ENCODE measurements around the gene PRKG1. TPM values are rescaled to one million over a fixed set of nuclear protein-coding genes. Genes with fewer than 3 reads are reported as not detected.

The PRKG1 gene
- total and polyA plus RNA-seq, 2 experiments from 2014 or later = 18.2 to 21.1 TPM

DNA sequence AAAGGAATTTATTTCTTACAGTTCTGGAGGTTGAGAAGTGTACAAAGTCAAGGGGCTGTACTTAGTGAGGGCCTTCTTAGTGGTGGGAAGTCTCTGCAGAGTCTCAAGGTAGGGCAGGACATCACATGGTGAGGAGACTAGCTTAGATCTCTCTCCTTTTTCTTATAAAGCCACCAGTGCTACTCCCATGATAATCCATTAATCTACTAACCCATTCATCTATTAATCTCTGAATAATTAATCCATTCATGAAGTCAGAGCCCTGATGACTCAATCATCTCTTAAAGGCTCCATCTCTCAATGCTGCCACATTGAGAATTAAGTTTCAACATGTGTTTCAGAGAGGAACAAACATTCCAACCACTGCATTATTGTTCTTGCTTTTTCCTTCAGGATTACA, 689.5 kb downstream of the PRKG1 start (continued):
- no peak for TF ChIP-seq JUNB (IDR thresholded peaks at IDR 0.05; ENCODE audit: unreplicated experiment)
- no peak for TF ChIP-seq ZNF331 (CRISPR knock-in tag; IDR thresholded peaks at IDR 0.05; ENCODE audit: low read depth)
- TF ChIP-seq, protein P1, sequence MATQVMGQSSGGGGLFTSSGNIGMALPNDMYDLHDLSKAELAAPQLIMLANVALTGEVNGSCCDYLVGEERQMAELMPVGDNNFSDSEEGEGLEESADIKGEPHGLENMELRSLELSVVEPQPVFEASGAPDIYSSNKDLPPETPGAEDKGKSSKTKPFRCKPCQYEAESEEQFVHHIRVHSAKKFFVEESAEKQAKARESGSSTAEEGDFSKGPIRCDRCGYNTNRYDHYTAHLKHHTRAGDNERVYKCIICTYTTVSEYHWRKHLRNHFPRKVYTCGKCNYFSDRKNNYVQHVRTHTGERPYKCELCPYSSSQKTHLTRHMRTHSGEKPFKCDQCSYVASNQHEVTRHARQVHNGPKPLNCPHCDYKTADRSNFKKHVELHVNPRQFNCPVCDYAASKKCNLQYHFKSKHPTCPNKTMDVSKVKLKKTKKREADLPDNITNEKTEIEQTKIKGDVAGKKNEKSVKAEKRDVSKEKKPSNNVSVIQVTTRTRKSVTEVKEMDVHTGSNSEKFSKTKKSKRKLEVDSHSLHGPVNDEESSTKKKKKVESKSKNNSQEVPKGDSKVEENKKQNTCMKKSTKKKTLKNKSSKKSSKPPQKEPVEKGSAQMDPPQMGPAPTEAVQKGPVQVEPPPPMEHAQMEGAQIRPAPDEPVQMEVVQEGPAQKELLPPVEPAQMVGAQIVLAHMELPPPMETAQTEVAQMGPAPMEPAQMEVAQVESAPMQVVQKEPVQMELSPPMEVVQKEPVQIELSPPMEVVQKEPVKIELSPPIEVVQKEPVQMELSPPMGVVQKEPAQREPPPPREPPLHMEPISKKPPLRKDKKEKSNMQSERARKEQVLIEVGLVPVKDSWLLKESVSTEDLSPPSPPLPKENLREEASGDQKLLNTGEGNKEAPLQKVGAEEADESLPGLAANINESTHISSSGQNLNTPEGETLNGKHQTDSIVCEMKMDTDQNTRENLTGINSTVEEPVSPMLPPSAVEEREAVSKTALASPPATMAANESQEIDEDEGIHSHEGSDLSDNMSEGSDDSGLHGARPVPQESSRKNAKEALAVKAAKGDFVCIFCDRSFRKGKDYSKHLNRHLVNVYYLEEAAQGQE (IDR thresholded peaks at IDR 0.05; ENCODE audit: unreplicated experiment) = no peak
- TF ChIP-seq EZH2phosphoT487 (IDR thresholded peaks at IDR 0.05; ENCODE audit: unreplicated experiment) = no peak
- no peak for TF ChIP-seq ETS1 (IDR thresholded peaks at IDR 0.05)
- TF ChIP-seq EZH2 (IDR thresholded peaks at IDR 0.05; ENCODE audit: low read depth, unreplicated experiment) = no peak
- TF ChIP-seq, protein P2, sequence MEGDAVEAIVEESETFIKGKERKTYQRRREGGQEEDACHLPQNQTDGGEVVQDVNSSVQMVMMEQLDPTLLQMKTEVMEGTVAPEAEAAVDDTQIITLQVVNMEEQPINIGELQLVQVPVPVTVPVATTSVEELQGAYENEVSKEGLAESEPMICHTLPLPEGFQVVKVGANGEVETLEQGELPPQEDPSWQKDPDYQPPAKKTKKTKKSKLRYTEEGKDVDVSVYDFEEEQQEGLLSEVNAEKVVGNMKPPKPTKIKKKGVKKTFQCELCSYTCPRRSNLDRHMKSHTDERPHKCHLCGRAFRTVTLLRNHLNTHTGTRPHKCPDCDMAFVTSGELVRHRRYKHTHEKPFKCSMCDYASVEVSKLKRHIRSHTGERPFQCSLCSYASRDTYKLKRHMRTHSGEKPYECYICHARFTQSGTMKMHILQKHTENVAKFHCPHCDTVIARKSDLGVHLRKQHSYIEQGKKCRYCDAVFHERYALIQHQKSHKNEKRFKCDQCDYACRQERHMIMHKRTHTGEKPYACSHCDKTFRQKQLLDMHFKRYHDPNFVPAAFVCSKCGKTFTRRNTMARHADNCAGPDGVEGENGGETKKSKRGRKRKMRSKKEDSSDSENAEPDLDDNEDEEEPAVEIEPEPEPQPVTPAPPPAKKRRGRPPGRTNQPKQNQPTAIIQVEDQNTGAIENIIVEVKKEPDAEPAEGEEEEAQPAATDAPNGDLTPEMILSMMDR (conservative IDR thresholded peaks at IDR 0.05; ENCODE audit: low read depth in 2 of 2) = no peak
- TF ChIP-seq NANOG (IDR thresholded peaks at IDR 0.05; ENCODE audit: borderline replicate concordance) = no peak
- no peak for TF ChIP-seq STAT1 (IDR thresholded peaks at IDR 0.05; ENCODE audit: unreplicated experiment)

GRCh38 chr10:51765284-51765971, 691.1 kb downstream of the PRKG1 start:
- no peaks in the 10 kb centered on the region for H3K36me3 ChIP-seq (ENCODE audit: insufficient read depth)
- H3K4me3 Mint-ChIP-seq = no peak overlapping the region
- H3K4me1 Mint-ChIP-seq = peaks cover 12% of the 10 kb centered on the region
- no peak overlapping the region for H3K4me2 ChIP-seq
- H3K27me3 Mint-ChIP-seq (ENCODE audit: insufficient read depth, low read depth, poor library complexity) = peaks cover 1% of the 10 kb centered on the region
- peaks cover 14% of the 10 kb centered on the region; the same call in 2 of the 3 replicates for H3K36me3 Mint-ChIP-seq (ENCODE audit: low read depth)
- H3K27me3 ChIP-seq (ENCODE audit: insufficient read depth) = no peaks in the 10 kb centered on the region
- peaks cover 12% of the 10 kb centered on the region for H3K9me3 Mint-ChIP-seq
- no peak overlapping the region for H2AFZ ChIP-seq
- no peak overlapping the region for H3K4me3 ChIP-seq
- ATAC-seq (no peak), DNase-seq (ENCODE audit: low spot score) (no peak)
- no peaks in the 10 kb centered on the region for H3F3A ChIP-seq (replicated peaks; ENCODE audit: low read depth)
- no peak overlapping the region for H3K27ac ChIP-seq (ENCODE audit: low read depth)
- H3K9me2 ChIP-seq (ENCODE audit: insufficient read depth) = no peaks in the 10 kb centered on the region
- peaks cover 20% of the 10 kb centered on the region; the same call in 1 of the 2 replicates for H3K4me1 ChIP-seq (ENCODE audit: insufficient read depth)
- no peak overlapping the region for H3K27ac Mint-ChIP-seq
- H4K20me1 ChIP-seq (replicated peaks; ENCODE audit: insufficient read depth) = no peaks in the 10 kb centered on the region
- no peaks in the 10 kb centered on the region for H3K79me2 ChIP-seq (replicated peaks; ENCODE audit: insufficient read depth)
- no peak for TF ChIP-seq NANOG (IDR thresholded peaks at IDR 0.05; ENCODE audit: borderline replicate concordance)
- TF ChIP-seq STAT1 (IDR thresholded peaks at IDR 0.05; ENCODE audit: unreplicated experiment) = no peak
- no peak for TF ChIP-seq CREB1 (CRISPR knock-in tag; IDR thresholded peaks at IDR 0.05; ENCODE audit: low read depth)
- TF ChIP-seq, protein P3, sequence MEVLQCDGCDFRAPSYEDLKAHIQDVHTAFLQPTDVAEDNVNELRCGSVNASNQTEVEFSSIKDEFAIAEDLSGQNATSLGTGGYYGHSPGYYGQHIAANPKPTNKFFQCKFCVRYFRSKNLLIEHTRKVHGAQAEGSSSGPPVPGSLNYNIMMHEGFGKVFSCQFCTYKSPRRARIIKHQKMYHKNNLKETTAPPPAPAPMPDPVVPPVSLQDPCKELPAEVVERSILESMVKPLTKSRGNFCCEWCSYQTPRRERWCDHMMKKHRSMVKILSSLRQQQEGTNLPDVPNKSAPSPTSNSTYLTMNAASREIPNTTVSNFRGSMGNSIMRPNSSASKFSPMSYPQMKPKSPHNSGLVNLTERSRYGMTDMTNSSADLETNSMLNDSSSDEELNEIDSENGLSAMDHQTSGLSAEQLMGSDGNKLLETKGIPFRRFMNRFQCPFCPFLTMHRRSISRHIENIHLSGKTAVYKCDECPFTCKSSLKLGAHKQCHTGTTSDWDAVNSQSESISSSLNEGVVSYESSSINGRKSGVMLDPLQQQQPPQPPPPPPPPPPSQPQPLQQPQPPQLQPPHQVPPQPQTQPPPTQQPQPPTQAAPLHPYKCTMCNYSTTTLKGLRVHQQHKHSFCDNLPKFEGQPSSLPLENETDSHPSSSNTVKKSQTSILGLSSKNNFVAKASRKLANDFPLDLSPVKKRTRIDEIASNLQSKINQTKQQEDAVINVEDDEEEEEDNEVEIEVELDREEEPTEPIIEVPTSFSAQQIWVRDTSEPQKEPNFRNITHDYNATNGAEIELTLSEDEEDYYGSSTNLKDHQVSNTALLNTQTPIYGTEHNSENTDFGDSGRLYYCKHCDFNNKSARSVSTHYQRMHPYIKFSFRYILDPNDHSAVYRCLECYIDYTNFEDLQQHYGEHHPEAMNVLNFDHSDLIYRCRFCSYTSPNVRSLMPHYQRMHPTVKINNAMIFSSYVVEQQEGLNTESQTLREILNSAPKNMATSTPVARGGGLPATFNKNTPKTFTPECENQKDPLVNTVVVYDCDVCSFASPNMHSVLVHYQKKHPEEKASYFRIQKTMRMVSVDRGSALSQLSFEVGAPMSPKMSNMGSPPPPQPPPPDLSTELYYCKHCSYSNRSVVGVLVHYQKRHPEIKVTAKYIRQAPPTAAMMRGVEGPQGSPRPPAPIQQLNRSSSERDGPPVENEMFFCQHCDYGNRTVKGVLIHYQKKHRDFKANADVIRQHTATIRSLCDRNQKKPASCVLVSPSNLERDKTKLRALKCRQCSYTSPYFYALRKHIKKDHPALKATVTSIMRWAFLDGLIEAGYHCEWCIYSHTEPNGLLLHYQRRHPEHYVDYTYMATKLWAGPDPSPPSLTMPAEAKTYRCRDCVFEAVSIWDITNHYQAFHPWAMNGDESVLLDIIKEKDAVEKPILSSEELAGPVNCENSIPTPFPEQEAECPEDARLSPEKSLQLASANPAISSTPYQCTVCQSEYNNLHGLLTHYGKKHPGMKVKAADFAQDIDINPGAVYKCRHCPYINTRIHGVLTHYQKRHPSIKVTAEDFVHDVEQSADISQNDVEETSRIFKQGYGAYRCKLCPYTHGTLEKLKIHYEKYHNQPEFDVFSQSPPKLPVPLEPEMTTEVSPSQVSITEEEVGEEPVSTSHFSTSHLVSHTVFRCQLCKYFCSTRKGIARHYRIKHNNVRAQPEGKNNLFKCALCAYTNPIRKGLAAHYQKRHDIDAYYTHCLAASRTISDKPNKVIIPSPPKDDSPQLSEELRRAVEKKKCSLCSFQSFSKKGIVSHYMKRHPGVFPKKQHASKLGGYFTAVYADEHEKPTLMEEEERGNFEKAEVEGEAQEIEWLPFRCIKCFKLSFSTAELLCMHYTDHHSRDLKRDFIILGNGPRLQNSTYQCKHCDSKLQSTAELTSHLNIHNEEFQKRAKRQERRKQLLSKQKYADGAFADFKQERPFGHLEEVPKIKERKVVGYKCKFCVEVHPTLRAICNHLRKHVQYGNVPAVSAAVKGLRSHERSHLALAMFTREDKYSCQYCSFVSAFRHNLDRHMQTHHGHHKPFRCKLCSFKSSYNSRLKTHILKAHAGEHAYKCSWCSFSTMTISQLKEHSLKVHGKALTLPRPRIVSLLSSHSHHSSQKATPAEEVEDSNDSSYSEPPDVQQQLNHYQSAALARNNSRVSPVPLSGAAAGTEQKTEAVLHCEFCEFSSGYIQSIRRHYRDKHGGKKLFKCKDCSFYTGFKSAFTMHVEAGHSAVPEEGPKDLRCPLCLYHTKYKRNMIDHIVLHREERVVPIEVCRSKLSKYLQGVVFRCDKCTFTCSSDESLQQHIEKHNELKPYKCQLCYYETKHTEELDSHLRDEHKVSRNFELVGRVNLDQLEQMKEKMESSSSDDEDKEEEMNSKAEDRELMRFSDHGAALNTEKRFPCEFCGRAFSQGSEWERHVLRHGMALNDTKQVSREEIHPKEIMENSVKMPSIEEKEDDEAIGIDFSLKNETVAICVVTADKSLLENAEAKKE (CRISPR knock-in tag; IDR thresholded peaks at IDR 0.05) = no peak
- no peak for TF ChIP-seq POLR2AphosphoS5 (IDR thresholded peaks at IDR 0.05; ENCODE audit: low read depth)
- TF ChIP-seq JUNB (IDR thresholded peaks at IDR 0.05; ENCODE audit: unreplicated experiment) = no peak

All from GM23338 (cell line).